Hair follicular keratinocyte (primary cell): ENCODE measurements around the gene OR6F1. TPM values are rescaled to one million over a fixed set of nuclear protein-coding genes. Genes with fewer than 3 reads are reported as not detected.

Experiments
- total RNA-seq: library from RNA; depleted of rRNA; stranded (reverse); fragments of >200 nt; gene quantifications from 2 replicates; pipeline ENCODE4 v1.2.3, GENCODE V29; 2015

Gene OR6F1
- total RNA-seq, result not detected in 2 replicates

GRCh38 chr1:247716546-247716945, at the start of gene OR6F1:
Gene OR6F1 (minus strand): TSS chr1:247716646. CDS start chr1:247712755, 3,891 bp downstream.

GRCh38 chr1:247760456-247760855, 44.0 kb upstream of the OR6F1 start, which contains the start of gene OR1C1:
Gene OR1C1 (minus strand): TSS chr1:247760556. CDS start chr1:247758406, 2,150 bp downstream.

GRCh38 chr1:247748041-247748440, 31.6 kb upstream of the OR6F1 start, which contains the start of gene OR14A2:
Gene OR14A2 (minus strand): TSS chr1:247748141.

GRCh38 chr1:247738315-247738714, 21.9 kb upstream of the OR6F1 start, which contains the start of gene OR14K1:
Gene OR14K1 (plus strand): TSS chr1:247738615. CDS start chr1:247738615, 0 bp downstream.

GRCh38 chr1:247679639-247680038, 36.8 kb downstream of the OR6F1 start, which contains the start of gene OR13G1:
Gene OR13G1 (minus strand): TSS chr1:247679739. CDS start chr1:247673041, 6,698 bp downstream.

Other genes starting within 250 kb of the OR6F1 start
- gene OR2C3, start 180.2 kb downstream of the OR6F1 start, total RNA-seq, result not detected in 2 replicates
- not detected in 2 replicates for gene GCSAML, start 167.5 kb downstream of the OR6F1 start, total RNA-seq
- gene OR2G2, start 128.3 kb downstream of the OR6F1 start, total RNA-seq, result not detected in 2 replicates
- not detected in 2 replicates for gene OR2G3, start 111.1 kb downstream of the OR6F1 start, total RNA-seq
- gene OR13G1, start 36.9 kb downstream of the OR6F1 start, total RNA-seq, result not detected in 2 replicates
- gene OR14K1, start 22.0 kb upstream of the OR6F1 start, total RNA-seq, result not detected in 2 replicates
- gene OR14A2, start 31.5 kb upstream of the OR6F1 start, total RNA-seq, result not detected in 2 replicates
- not detected in 2 replicates for gene OR1C1, start 43.9 kb upstream of the OR6F1 start, total RNA-seq
- gene OR14A16, start 107.5 kb upstream of the OR6F1 start, total RNA-seq, result not detected in 2 replicates
- gene OR11L1, start 125.2 kb upstream of the OR6F1 start, total RNA-seq, result not detected in 2 replicates
- gene TRIM58, start 140.5 kb upstream of the OR6F1 start, total RNA-seq, result 2.3 TPM in 2 replicates
- gene OR2W3, start 178.9 kb upstream of the OR6F1 start, total RNA-seq, result 0.86 TPM in 1 of 2 replicates, not detected in the other
- gene OR2T8, start 203.6 kb upstream of the OR6F1 start, total RNA-seq, result not detected in 2 replicates
- gene OR2AJ1, start 208.2 kb upstream of the OR6F1 start, total RNA-seq, result not detected in 2 replicates
- gene OR2L8, start 232.2 kb upstream of the OR6F1 start, total RNA-seq, result not detected in 2 replicates
- not detected in 2 replicates for gene OR2AK2, start 248.6 kb upstream of the OR6F1 start, total RNA-seq